Stimulated activated naive CD8-positive, alpha-beta T cell treated with anti-CD3 and anti-CD28 coated beads, Interleukin-15, amount 100 ng/mL, for 72 hours (primary cell): Measurements from ENCODE around the gene ADAP1.
"Not testable (repeated sequence)": the region's sequence is repeated elsewhere in the genome, so short reads cannot be mapped to it uniquely, and the experiment has no call there.

ENCODE experiments used
- ATAC-seq: fragments of 150-1000 bp; cut with Tn5 transposase; 2 replicates; pipeline ENCODE4 v1.10.0; 2021; ENCODE audit warnings: mild to moderate bottlenecking, moderate library complexity
- DNase-seq, 2 donors: peaks; one replicate each; pipeline ENCODE4 v3.0.0; 2021 to 2022
- H3K27ac Mint-ChIP-seq, 2 donors: one replicate each; pipeline ENCODE4 v1.8.0; 2022; ENCODE audit warnings: mild to moderate bottlenecking in 2 of 2, mixed read lengths in 2 of 2, moderate library complexity in 2 of 2
- H3K27me3 Mint-ChIP-seq: one replicate; pipeline ENCODE4 v1.8.0; 2022; ENCODE audit warnings: mixed read lengths
- H3K4me1 Mint-ChIP-seq: one replicate; pipeline ENCODE4 v1.8.0; 2022; ENCODE audit warnings: mild to moderate bottlenecking, mixed read lengths
- H3K4me3 Mint-ChIP-seq, 2 donors: one replicate each; pipeline ENCODE4 v1.8.0; 2022; ENCODE audit warnings: mild to moderate bottlenecking in 2 of 2, mixed read lengths in 2 of 2, moderate library complexity in 1 of 2
- H3K9me3 Mint-ChIP-seq, 2 donors: one replicate each; pipeline ENCODE4 v1.8.0; 2022; ENCODE audit warnings: mixed read lengths in 2 of 2

Gene ADAP1

GRCh38 chr7:959740-960139, 5.3 kb upstream of the ADAP1 start:
- not testable (repeated sequence) for H3K9me3 Mint-ChIP-seq, ATAC-seq, H3K4me3 Mint-ChIP-seq, DNase-seq
- Mint-ChIP-seq H3K27me3 (peaks cover 17% of the 10 kb centered on the region), H3K4me1 (peaks cover 23% of the 10 kb centered on the region), H3K27ac (peak overlapping the region in 1 of 2 donors; percentile 19)

- Mint-ChIP-seq H3K27me3 (peaks cover 17% of the 10 kb centered on the region), H3K9me3 (no peaks in the 10 kb centered on the region), H3K27ac (peak overlapping the region in 1 of 2 donors; percentile 19), H3K4me1 (peaks cover 19% of the 10 kb centered on the region), H3K4me3 (no peak overlapping the region)
- no peak for ATAC-seq
- no peak for DNase-seq
Observed at GRCh38 chr7:959271-959670, 4.8 kb upstream of the ADAP1 start.

- Mint-ChIP-seq H3K4me1 (peaks cover 11% of the 10 kb centered on the region), H3K4me3 (no peak overlapping the region), H3K9me3 (no peaks in the 10 kb centered on the region), H3K27ac (no peak overlapping the region), H3K27me3 (peaks cover 17% of the 10 kb centered on the region)
- ATAC-seq: no peak
- no peak for DNase-seq
Observed at GRCh38 chr7:958221-959200, 4.0 kb upstream of the ADAP1 start.

- no peak for ATAC-seq
- H3K27me3 Mint-ChIP-seq: peaks cover 17% of the 10 kb centered on the region
- H3K9me3 Mint-ChIP-seq: no peaks in the 10 kb centered on the region
- no peak overlapping the region for H3K4me3 Mint-ChIP-seq
- no peak for DNase-seq
- peaks cover 15% of the 10 kb centered on the region for H3K4me1 Mint-ChIP-seq
- no peak overlapping the region for H3K27ac Mint-ChIP-seq
Observed at GRCh38 chr7:957418-958220, 3.1 kb upstream of the ADAP1 start.

GRCh38 chr7:956031-956430, 1.6 kb upstream of the ADAP1 start:
- ATAC-seq (no peak), DNase-seq (no peak)
- H3K4me1 Mint-ChIP-seq: peaks cover 27% of the 10 kb centered on the region
- no peak overlapping the region for H3K27ac Mint-ChIP-seq
- no peaks in the 10 kb centered on the region for H3K9me3 Mint-ChIP-seq
- peak overlapping the region; percentile 22 to 47 for H3K4me3 Mint-ChIP-seq
- peaks cover 8% of the 10 kb centered on the region for H3K27me3 Mint-ChIP-seq

GRCh38 chr7:953547-954327, 743 bp downstream of the ADAP1 start:
- H3K9me3 Mint-ChIP-seq: no peaks in the 10 kb centered on the region
- H3K27ac Mint-ChIP-seq: peak overlapping the region in 1 of 2 donors; percentile 27
- peaks cover 8% of the 10 kb centered on the region for H3K27me3 Mint-ChIP-seq
- H3K4me1 Mint-ChIP-seq: peaks cover 50% of the 10 kb centered on the region
- peak; percentile 62 for ATAC-seq
- H3K4me3 Mint-ChIP-seq: peak overlapping the region; percentile 61 to 70
- DNase-seq: peak in 1 of 2 donors; percentile 37

- H3K4me1 Mint-ChIP-seq: peaks cover 54% of the 10 kb centered on the region
- H3K27me3 Mint-ChIP-seq: peaks cover 8% of the 10 kb centered on the region
- peak overlapping the region; percentile 11 to 42 for H3K27ac Mint-ChIP-seq
- ATAC-seq: no peak
- H3K4me3 Mint-ChIP-seq: peak overlapping the region; percentile 39 to 70
- DNase-seq: no peak
- H3K9me3 Mint-ChIP-seq: no peaks in the 10 kb centered on the region
Observed at GRCh38 chr7:952548-953441, 1.7 kb downstream of the ADAP1 start.

GRCh38 chr7:951881-952547, 2.5 kb downstream of the ADAP1 start:
- Mint-ChIP-seq H3K27ac (peak overlapping the region in 1 of 2 donors; percentile 42), H3K4me3 (peak overlapping the region in 1 of 2 donors; percentile 58), H3K27me3 (peaks cover 8% of the 10 kb centered on the region), H3K4me1 (peaks cover 60% of the 10 kb centered on the region), H3K9me3 (no peaks in the 10 kb centered on the region)
- ATAC-seq (no peak), DNase-seq (no peak)

GRCh38 chr7:949021-949934, 5.2 kb downstream of the ADAP1 start:
- Mint-ChIP-seq H3K27ac (no peak overlapping the region), H3K9me3 (no peaks in the 10 kb centered on the region), H3K4me1 (peaks cover 58% of the 10 kb centered on the region), H3K27me3 (no peaks in the 10 kb centered on the region), H3K4me3 (no peak overlapping the region)
- ATAC-seq: no peak
- no peak for DNase-seq

GRCh38 chr7:947391-948210, 6.9 kb downstream of the ADAP1 start:
- no peak overlapping the region for H3K27ac Mint-ChIP-seq
- H3K4me3 Mint-ChIP-seq: no peak overlapping the region
- no peak for DNase-seq
- no peaks in the 10 kb centered on the region for H3K9me3 Mint-ChIP-seq
- peaks cover 51% of the 10 kb centered on the region for H3K4me1 Mint-ChIP-seq
- ATAC-seq: peak; percentile 32
- no peaks in the 10 kb centered on the region for H3K27me3 Mint-ChIP-seq

- Mint-ChIP-seq H3K9me3 (peaks cover 7 to 9% of the 10 kb centered on the region in 2 donors), H3K4me1 (peaks cover 52% of the 10 kb centered on the region), H3K4me3 (no peak overlapping the region), H3K27me3 (no peaks in the 10 kb centered on the region), H3K27ac (no peak overlapping the region)
- ATAC-seq (peak; percentile 57), DNase-seq (no peak)
Observed at GRCh38 chr7:946256-946996, 8.1 kb downstream of the ADAP1 start.
